GM12865 (cell line): ENCODE data around the gene BDKRB1.

Experiments used
- DNase-seq: peaks from one replicate; pipeline ENCODE4 v3.0.0; 2010; ENCODE audit warnings: low read depth
- H3K4me3 ChIP-seq: 2 replicates; pipeline ENCODE4 v1.5.1; 2011; ENCODE audit warnings: mild to moderate bottlenecking, low read depth, low read length, control low read depth
- CTCF ChIP-seq: IDR thresholded peaks from 2 replicates; pipeline ENCODE4 v1.5.1; 2011; ENCODE audit warnings: low read length, control low read depth, low read depth, inconsistent platforms; ENCODE audit not compliant: insufficient read depth; ENCODE audit errors: missing control alignments

Gene BDKRB1

GRCh38 chr14:96263347-96264199 lies 7.6 kb downstream of the BDKRB1 start:
- peak; percentile 7 for DNase-seq
- no peak overlapping the region for H3K4me3 ChIP-seq
- no peak for TF ChIP-seq CTCF

GRCh38 chr14:96264200-96264553 lies 8.2 kb downstream of the BDKRB1 start:
- no peak overlapping the region for H3K4me3 ChIP-seq
- TF ChIP-seq CTCF: no peak
- no peak for DNase-seq

GRCh38 chr14:96264853-96265252 lies 8.8 kb downstream of the BDKRB1 start:
- H3K4me3 ChIP-seq: no peak overlapping the region
- DNase-seq: no peak
- no peak for TF ChIP-seq CTCF

GRCh38 chr14:96265383-96266095 lies 9.5 kb downstream of the BDKRB1 start:
- no peak for DNase-seq
- TF ChIP-seq CTCF: no peak
- no peak overlapping the region for H3K4me3 ChIP-seq

- no peak for TF ChIP-seq CTCF
- H3K4me3 ChIP-seq: no peak overlapping the region
- DNase-seq: no peak
Measured at GRCh38 chr14:96267336-96267735, 11.3 kb downstream of the BDKRB1 start.

- no peak for DNase-seq
- no peak for TF ChIP-seq CTCF
Measured at GRCh38 chr14:96267916-96268315, 11.9 kb downstream of the BDKRB1 start.

More at GRCh38 chr14:96267916-96268315, 11.9 kb downstream of the BDKRB1 start:
- H3K4me3 ChIP-seq: no peak overlapping the region
